MV-4-11 (cell line): ENCODE data around the gene TRIP13.
"Not testable (repeated sequence)": the region's sequence is repeated elsewhere in the genome, so short reads cannot be mapped to it uniquely, and the experiment has no call there.

Experiments used
- DNase-seq: peaks from one replicate; lab custom pipeline; 2025; lab: John Stamatoyannopoulos, UW

Gene TRIP13, protein sequence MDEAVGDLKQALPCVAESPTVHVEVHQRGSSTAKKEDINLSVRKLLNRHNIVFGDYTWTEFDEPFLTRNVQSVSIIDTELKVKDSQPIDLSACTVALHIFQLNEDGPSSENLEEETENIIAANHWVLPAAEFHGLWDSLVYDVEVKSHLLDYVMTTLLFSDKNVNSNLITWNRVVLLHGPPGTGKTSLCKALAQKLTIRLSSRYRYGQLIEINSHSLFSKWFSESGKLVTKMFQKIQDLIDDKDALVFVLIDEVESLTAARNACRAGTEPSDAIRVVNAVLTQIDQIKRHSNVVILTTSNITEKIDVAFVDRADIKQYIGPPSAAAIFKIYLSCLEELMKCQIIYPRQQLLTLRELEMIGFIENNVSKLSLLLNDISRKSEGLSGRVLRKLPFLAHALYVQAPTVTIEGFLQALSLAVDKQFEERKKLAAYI

DNA sequence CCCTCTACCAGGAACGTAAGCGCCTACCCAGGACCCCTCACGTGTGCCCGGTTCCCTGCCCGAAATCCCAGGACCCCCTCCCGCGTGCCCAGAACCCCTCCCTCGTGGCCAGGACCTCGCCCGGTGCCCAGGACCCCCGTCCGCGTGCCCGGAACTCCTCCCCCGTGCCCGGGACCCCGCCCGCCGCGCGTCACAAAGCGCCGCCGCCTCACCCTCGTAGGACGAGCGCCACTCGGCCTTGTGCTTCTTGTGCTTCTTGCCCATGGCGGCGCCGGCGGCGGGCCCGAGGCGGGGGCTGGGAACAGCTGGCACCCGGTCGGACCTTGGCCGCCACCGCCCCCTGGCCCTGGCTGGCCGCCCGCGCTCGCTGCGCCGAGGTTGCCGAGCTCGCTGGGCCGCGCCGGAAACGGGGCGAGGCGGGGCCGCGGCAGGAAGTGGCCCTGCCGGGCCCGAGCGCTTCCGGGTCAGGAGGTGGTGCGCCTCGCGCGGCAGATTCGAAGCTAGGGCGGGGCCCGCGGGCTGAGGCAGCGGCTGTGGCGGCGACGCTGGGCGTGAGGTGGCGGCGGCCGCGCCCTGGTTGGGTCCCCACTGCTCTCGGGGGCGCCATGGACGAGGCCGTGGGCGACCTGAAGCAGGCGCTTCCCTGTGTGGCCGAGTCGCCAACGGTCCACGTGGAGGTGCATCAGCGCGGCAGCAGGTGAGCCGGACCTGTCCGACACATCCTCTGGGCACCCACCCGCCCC, at the start of gene TRIP13, which contains the start of gene BRD9:
TRIP13 (plus strand) TSS at position 491 of the 743 bp plus-strand sequence; CDS start at position 606, 115 bp downstream.
BRD9 (minus strand) TSS at position 408 of the 743 bp plus-strand sequence; CDS start at position 264, 144 bp downstream.
- peak; percentile 70 for DNase-seq

DNA sequence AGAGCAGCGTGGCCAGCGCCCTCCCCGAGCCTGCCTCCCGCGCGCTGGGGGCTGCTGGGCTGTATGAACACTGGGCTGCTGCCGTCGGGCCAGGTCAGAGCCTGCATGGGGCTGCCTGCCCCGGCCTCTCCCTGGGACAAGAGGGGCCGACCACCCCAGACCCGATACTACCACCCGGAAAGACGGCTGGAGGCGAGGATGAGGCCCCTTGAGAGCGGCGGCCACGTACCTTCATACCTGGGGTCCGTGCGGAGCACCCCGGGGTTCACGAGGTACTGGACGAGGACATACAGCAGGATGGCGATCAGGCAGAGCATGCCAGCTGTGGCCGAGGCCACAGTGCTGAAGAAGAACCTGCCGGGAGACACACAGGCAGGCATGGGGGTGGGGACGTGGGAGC, 49.3 kb upstream of the TRIP13 start:
- not testable (repeated sequence) for DNase-seq

DNA sequence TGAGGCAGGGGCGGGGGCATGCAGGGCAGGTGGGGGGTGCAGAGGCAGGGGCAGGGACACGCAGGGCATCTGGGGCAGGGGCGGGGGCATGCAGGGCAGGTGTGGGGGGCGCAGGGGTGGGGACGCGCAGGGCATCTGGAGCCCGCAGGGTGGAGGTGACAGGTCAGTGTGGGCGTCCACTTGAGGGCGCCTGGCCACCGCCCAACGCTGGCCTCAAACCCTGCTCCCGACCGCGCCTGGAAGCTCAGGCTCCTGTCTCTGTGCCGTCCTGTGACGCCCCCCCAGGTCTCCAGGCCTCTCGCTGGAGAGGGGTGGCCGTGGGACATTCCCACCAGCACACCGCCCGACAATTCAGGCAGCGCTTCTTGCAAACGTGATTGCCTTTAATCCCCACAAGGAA, 48.8 kb upstream of the TRIP13 start:
- DNase-seq, result not testable (repeated sequence)

DNA sequence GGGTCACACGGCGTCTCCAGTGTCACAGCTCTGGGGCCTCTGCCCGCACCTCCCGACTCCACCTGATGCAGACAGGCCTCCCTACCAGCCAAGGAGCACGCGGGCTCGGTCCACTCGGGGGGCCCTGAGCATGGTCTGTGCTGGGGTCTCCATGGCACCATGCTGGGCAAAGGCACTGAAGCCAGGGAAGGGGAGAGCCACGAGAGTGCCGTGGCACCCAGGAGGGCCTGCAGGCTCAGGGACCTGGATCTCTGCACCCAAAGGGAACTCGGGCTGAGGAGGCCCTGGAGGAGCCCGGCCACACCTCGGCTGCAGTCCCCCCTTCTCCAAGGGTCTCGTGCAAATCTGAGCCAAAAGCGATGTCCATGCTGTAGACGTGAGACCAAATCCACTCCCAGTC, 48.3 kb upstream of the TRIP13 start:
- not testable (repeated sequence) for DNase-seq

DNA sequence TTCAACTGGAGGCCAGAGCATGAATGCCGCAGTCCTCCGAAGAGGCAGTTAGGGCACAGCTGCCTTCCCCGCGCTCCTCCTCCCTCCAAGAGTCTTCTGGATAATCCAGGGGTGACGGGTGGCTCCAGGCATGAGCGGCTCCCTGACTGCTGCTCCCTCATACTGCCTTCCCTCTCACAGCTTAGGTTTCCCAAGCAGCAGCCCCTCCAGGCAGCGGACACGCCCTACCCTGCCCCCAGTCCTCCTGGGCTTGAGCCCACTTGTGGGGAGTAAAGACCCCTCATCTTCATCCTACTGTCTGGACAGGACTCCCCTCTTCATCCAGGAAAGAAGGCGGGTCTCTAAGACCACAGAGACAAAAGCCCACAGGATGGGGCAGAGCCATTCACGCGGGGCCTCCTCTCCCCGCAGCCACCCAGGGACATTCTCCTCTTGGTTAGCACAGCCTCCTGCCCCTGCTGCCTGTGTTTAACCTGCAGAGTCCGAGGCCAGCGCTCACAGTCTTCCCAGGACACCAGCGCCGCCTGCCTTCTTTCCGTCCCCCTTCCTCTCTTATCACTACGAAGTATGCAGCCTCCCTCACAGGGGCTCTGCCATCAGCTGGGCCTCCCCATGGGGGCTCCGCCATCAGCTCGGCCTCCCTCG, 47.5 kb upstream of the TRIP13 start:
- DNase-seq, result not testable (repeated sequence)

DNA sequence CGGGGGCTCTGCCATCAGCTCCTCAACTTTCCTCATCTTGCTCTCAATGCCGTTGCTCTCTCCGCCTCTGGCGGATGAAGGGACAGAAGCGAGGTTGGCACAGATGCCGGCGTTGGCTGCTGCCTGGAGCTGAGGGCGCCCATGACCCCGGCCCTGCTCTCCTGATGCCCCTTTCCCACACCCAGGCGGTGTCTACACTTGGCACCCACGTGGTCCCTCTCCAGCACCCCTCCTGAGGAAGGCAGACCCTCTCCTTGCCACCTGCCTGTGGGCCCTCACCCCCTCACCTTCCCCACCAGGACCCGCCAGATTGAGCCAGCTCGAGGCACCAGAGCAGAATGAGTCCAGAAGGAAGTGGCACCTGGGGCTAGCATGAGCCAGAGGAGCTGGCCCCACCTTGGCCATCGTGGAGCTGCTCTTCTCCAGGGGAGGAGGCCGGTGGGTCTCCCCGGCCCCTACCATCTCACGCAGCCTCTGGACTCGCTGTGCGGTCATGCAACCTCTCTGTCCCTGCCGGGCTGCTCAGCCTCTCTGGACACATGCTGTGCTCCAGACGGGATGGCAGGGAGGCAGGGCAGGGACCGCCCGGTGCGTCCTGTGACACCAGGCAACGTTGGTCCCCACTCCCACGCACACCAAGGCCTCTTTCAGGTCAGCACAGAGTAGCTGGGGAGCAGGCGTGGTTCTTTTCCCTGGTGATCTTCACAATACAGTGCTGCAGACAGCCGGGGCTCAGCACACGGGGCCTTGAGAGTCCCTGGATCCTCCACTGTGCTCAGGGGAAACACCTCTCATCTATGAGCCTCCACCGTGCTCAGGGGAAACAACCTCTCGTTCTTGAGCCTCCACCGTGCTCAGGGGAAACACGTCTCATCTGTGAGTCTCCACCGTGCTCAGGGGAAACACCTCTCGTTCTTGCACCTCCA, 46.7 kb upstream of the TRIP13 start:
- not testable (repeated sequence) for DNase-seq

DNA sequence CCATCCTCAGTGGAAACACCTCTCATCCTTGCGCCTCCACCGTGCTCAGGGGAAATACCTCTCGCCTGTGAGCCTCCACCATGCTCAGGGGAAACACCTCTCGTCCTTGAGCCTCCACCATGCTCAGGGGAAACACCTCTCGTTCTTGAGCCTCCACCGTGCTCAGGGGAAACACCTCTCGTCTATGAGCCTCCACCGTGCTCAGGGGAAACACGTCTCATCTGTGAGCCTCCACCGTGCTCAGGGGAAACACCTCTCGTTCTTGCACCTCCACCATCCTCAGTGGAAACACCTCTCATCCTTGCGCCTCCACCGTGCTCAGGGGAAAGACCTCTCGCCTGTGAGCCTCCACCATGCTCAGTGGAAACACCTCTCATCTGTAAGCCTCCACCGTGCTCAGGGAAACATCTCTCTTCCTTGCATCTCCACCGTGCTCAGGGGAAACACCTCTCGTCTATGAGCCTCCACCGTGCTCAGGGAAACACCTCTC, 46.0 kb upstream of the TRIP13 start:
- DNase-seq, result not testable (repeated sequence)

DNA sequence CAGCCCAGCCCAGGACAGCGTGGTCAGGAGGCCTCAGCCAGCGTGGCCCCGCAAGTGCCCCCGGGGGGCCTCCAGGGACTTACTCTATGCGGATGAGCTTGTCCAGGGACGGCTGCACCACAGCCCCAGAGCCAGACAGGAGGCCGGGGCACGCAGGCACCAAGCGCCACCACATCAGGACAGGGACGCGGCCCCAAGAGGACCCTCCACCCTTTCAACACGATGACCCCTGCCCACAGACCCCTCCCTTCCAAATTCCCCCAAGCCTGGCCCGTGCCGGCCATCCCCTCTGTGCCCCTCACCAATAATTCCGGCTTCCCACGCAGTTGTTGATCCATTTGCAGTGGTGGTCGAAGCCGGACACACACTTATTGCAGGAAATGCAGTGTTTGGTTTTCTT, 45.5 kb upstream of the TRIP13 start:
- not testable (repeated sequence) for DNase-seq

DNA sequence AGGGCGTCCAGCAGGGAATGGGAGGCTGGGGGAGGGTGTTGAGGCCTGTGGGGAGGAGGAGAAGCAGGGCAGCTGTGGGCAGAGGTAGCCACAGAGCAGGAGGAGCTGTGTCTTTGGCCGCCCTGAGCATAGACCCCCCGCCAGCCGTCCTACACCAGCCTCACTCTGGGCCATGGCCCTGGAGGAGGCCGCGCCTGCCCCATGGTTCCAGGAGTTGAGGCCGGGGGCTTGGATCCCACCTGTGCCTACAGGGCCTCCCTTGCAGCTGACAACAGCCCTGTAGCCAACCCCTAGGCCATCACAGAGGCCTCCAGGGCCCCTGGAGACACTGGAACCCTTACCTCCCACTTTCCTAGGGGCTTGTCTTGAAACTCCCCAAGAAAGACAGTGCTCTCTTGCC, 44.9 kb upstream of the TRIP13 start:
- not testable (repeated sequence) for DNase-seq

DNA sequence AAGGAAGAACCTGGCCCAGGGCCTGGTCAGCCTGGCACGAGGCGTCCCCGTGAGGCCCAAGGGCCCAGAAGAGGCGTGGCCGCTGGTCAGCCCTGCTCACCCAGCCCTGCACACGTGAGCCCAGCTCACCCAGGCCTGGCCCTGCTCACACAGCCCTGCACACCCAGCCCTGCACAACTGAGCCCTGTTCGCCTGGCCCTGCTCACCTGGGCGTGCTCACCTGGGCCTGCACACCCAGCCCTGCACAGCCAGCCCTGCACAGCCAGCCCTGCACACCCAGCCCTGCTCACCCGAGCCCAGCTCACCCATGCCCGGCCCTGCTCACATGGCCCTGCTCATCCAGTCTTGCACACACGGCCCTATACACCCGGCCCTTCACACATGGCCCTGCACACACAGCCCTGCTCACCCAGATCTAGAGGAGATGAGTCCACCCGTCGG, 44.0 kb upstream of the TRIP13 start:
- no peak for DNase-seq

DNA sequence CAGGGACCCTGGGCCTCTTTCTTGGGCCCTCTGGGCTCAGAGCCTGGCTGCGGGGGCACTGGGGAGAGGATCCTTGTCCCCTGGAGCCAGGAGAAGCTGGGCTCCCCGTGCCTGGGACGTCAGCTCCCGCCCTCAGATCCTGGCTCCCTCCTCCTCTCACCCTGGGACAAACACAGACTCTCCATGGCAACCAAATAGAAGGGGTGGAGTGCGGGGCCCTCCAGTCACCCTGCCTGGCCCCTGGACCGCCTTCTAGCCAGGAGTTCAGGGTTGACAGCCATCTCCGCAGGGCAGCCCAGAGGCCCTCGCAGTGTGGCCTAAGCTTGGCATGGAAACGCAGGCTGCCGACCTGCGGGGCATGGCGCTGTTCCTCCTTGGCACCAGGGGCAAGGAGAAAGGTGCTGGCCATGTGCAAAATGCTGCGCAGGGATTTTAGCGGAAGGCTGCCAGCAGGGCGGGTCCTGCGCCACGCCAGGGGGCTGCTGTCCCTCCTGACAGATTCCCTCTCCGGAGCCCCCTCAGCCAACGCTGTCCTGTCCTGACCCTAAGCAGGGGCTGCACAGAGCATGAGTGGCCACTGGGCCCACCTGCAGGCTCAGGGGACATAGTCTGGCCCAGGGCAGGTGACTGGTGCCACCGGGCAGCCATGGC, 42.9 kb upstream of the TRIP13 start:
- DNase-seq, result no peak

DNA sequence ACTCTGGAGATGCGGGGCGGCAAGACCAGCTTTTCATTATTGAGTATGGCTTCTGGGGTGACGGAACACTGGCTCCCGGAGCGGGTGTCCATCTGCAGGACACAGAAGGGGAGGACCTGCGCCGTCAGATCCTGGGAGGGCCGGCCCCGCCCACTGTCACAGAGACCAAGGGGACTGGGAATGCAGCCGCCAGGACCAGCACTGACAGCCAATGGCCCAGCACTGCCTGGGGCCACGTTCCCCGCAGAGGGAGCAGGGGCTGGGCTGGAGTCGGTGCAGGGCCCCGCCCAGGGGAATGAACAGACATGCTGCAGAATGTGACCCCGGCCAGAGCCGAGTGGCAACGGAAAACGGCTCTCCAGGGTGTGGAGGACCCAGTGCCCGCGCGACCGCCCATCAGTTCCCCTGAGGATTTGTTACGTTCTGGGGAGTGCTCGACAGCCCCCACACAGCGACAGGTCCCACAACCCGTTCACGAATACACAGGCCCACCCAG, 42.1 kb upstream of the TRIP13 start, which contains the start of gene ZDHHC11:
ZDHHC11 (minus strand) TSS at position 476 of the 496 bp plus-strand sequence; CDS start at position 92, 384 bp downstream.
- no peak for DNase-seq

DNA sequence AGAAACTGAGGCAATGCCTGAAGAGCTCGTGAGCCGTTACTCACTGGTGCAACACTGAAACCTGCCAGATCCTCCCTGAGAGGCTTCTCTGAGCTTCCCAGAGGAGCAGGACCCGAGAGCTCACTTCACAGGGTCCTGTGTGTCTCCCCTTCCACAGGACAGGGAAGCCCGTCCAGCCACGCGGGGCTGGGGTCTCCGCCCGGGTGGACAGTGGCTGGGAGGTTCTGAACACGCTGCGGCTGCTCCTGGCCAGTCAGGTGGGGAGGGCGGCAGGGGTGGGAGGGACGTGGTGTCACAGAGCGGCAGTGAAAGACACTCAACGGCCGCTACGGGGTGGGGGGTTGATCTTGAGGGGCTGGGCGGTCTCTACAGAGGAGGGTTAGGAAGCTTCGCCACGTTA, 41.6 kb upstream of the TRIP13 start:
- DNase-seq, result no peak

DNA sequence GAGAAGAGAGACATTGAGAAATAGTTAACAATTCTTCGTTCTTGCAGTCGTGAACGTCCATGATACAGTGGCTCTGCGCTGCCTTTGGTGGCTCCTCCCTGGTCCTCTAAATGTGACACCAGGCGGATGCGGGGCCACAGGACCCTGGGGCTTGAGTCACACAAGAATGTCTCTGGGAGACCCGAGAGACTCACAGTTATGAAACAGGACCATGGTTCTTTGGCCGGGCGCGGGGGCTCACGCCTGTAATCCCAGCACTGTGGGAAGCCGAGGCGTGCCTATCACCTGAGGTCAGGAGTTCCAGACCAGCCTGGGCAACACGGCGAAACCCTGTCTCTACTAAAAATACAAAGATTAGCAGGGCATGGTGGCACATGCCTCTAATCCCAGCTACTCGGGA, 41.1 kb upstream of the TRIP13 start:
- no peak for DNase-seq

DNA sequence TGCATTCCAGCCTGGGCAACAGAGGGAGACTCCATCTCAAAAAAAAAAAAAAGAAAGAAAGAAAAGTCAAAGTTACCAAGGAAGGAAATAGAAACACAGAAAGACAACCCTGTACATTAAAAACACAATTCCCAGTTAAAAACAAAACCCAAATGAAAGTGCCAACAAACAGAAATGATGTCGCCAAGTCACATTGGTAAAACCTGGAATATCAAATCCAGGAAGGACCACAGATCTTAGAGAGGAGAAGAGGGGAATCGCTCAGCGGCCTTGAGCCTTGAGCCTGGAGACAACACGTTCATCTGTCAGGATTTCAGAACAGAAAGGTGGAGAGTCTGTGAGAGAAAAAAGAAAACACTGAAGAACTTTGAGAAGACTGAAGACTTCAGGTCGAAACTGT, 40.7 kb upstream of the TRIP13 start:
- no peak for DNase-seq

DNA sequence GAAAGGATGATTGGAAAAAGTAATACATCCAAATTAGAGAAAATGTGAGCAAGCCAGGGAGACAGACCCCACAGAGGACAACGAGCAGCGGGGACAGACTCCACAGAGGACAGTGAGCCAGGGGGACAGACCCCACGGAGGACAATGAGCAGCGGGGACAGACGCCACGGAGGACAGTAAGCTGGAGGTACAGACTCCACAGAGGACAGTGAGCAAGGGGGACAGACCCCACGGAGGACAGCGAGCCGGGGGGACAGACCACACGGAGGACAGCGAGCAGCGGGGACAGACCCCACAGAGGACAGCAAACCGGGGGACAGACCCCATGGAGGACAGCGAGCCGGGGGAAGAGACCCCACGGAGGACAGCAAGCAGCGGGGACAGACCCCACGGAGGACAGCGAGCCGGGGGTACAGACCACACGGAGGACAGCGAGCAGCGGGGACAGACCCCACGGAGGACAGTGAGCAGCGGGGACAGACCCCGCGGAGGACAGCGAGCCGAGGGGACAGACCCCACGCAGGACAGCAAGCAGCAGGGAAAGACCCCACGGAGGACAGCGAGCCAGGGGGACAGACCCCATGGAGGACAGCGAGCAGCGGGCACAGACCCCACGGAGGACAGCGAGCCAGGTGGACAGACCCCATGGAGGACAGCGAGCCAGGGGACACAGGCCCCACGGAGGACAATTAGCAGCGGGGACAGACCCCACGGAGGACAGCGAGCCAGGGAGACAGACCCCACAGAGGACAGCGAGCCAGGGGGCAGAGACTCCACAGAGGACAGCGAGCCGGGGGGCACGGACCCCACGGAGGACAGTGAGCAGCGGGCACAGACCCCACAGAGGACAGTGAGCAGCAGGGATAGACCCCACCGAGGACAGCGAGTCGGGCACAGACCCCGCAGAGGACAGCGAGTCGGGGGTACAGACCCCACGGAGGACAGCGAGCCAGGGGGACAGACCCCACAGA, 40.0 kb upstream of the TRIP13 start:
- no peak for DNase-seq

DNA sequence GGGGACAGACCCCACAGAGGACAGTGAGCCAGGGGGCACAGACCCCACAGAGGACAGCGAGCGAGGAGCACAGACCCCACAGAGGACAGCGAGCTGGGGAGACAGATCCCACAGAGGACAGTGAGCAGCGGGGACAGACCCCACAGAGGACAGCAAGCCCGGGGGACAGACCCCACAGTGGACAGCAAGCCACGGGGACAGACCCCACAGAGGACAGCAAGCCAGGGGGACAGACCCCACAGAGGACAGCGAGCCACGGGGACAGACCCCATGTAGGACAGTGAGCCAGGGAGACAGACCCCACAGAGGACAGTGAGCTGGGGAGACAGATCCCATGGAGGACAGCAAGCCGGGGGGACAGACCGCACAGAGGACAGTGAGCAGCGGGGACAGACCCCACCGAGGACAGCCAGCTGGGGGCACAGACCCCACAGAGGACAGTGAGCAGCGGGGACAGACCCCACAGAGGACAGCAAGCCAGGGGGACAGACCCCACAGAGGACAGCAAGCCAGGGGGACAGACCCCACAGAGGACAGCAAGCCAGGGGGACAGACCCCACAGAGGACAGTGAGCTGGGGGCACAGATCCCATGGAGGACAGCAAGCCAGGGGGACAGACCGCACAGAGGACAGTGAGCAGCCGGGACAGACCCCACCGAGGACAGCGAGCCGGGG, 39.1 kb upstream of the TRIP13 start:
- not testable (repeated sequence) for DNase-seq

DNA sequence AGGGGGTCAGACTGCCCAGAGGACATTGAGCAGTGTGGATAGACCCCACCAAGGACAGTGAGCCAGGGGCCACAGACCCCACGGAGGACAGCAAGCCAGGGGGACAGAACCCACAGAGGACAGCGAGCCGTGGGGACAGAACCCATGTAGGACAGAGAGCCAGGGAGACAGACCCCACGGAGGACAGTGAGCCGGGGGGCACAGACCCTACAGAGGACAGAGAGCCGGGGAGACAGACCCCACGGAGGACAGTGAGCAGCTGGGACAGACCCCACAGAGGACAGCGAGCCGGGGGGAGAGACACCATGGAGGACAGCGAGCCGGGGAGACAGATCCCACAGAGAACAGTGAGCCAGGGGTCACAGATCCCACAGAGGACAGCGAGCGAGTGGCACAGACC, 38.5 kb upstream of the TRIP13 start:
- no peak for DNase-seq
